Measurements from ENCODE around the gene DVL3.
A peak's percentile ranks its signal among the peaks of the same experiment; 100 is the strongest.
"Not testable (repeated sequence)": the region's sequence is repeated elsewhere in the genome, so short reads cannot be mapped to it uniquely, and the experiment has no call there.

Gene DVL3

DNA sequence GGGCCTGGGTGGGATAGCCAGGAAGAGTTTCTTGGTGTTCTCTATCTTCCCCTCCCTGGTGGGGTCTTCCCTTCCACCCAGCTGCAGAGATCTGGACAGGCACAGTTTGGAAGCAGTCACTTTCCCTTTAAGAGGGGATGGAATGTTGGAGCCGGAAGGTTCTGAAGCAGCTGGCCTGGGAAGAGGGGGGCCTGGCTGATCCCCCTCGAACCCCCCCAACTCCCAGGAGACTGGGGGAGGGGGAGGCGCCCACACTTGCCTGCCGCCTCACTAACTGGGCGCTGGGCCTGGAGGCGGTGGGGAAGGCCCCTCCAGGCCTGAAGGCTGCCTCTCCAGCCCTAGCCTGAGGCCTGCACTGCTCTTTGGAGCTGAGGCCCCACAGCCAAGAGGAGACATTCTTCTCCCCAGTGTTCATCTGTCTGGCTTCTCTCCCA, 1.4 kb downstream of the DVL3 start:
- DNase-seq, result no peak

DNA sequence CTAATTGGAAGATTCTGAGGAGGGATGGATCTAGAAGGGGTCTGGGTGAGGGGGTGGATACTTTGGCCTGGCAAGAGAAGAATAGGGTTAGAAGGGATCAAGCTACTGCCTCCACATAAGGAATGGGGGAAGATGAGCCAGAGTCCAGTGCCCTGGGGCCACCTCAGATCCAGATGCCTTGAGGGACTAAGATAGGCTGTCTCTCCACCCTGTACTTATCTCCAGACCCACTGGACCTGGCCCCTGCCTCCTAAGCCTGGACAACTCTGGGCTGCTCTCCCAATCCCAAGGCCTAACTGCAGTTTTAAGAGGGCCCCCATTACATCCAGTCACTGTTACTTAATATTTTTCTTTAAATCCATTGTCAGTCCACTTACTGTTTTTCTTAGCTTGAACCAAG, 2.0 kb downstream of the DVL3 start:
- no peak for DNase-seq

DNA sequence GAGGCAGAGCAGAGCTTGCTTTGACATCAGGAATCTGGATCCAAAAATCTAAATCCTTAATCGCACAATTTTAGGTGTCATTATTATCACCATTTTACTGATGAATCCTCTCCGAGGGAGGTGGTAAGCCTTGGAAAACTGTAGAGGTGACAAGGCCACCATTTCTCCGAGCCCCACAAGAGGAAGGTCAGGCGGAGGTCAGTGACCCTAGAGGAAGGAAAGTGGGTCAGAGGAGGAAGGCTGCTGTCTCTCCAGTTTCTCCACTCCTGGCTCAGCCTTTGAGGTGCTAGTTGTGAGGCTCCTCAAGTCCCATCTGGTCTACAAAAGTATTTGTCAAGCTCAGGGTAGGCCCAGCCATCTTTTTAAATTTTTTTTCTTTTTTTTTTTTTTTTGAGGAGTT, 3.2 kb downstream of the DVL3 start:
- DNase-seq, result no peak

DNA sequence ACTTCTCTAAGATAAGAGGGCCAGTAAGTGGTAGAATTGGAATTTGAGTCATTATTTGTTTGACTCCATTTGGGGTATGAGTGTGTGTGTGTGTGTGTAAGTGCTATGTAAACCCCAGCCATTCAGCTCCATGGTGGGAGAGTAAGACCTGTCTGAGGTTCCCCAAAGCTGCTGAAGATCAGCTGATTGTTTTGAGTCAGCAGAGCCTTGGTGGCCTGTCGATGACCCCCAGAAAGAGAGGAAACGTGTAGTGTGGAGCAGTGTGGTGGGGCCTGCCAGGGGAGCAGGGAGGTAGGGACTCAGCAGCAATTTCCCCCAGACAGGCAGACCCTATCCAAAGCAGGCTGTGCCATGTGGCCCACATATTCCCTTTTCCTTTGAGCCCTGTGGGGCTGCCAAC, 5.3 kb downstream of the DVL3 start:
- no peak for DNase-seq

DNA sequence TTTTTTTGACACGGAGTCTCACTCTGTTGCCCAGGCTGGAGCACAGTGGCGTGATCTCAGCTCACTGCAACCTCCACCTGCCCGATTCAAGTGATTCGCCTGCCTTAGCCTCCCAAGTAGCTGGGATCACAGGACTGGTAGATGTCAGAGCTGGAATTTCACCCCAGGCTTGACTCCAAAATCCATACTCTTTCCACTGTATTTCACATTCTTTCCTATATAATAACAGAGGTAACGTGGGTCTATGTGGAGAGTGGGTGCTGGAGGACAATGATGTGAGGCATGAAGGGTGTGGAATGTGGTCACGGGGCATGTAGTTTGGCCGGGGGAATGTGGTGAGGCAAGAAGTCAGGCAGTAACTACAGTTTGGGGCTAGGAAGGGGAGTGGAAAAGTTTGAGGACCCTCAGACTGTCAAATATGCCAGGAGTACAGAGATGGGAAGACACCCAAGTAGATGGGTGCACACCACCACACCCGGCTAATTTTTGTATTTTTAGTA, 7.4 kb downstream of the DVL3 start:
- DNase-seq, result not testable (repeated sequence)

DNA sequence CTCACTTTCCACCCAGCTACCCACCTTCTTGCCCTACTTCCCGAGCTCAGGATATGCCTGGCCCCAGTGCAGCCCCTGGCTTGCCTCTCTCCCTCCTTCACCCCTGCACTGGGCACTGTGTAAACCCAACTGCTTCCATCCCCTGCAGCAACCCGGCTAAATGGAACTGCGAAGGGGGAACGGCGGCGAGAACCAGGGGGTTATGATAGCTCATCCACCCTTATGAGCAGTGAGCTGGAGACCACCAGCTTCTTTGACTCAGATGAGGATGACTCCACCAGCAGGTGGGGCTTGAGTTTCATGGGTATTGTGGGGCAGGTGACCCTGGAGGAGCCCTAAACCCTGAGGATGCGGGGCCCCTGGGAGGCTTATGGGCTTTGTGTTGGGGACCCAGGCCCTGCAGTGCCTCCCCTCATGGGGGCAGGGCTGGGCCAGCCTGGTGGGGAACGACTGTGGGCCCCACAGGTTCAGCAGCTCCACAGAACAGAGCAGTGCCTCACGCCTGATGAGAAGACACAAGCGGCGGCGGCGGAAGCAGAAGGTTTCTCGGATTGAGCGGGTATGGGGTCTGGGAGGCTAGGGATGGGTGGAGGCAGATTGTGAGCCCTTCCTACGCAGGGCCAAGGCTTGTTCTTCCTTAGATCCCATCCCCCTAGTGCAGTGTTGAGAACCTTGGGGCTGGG, 9.6 kb downstream of the DVL3 start:
- DNase-seq, result no peak

DNA sequence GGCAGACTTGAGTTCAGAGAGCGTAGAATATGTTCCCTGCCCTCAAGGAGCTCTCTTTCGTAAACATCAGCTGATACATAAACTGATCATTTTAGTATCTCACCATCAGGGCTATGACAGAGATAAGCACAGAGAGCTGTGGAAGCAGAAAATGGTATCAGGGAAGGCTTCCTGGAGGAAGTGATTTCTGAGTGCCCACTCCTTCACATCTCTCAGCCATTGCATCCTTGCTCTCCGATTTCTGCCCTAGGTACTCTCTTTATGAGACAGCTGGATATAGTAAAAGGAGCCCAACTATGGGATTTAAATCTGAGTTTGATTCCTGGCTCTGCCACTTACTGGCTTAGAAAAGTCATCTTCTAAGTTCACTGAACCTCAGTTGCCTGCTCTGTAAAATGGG, 10.4 kb downstream of the DVL3 start:
- no peak for DNase-seq

DNA sequence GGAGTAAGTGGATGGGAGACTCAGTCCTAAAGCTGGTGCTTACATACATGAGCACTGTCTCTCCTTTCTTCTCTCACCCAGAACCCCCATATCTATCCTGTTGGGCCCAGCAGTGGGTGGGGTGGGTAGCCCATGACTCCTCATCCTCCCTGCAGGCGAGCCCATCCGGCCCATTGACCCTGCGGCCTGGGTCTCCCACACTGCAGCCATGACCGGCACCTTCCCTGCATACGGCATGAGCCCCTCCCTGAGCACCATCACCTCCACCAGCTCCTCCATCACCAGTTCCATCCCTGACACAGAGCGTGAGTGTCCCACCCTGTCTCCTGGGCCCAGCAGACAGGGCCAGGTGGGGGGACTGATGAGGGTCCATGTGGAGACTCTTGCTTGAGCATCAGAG, 11.5 kb downstream of the DVL3 start:
- DNase-seq, result no peak

DNA sequence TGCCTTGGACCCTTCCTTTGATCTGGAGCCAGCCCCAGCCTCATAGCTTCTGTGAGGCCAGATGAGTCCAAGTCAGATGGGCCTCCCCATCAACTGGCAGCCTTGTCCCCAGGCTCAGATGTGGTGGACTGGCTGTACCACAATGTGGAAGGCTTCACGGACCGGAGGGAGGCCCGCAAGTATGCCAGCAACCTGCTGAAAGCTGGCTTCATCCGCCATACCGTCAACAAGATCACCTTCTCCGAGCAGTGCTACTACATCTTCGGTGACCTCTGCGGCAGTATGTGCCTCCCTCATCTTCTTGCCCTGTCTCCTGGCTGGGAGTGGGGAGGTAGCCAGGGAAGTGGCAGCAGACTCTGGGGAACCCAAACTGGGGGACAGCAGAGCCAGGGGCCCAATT, 12.6 kb downstream of the DVL3 start:
- no peak for DNase-seq

DNA sequence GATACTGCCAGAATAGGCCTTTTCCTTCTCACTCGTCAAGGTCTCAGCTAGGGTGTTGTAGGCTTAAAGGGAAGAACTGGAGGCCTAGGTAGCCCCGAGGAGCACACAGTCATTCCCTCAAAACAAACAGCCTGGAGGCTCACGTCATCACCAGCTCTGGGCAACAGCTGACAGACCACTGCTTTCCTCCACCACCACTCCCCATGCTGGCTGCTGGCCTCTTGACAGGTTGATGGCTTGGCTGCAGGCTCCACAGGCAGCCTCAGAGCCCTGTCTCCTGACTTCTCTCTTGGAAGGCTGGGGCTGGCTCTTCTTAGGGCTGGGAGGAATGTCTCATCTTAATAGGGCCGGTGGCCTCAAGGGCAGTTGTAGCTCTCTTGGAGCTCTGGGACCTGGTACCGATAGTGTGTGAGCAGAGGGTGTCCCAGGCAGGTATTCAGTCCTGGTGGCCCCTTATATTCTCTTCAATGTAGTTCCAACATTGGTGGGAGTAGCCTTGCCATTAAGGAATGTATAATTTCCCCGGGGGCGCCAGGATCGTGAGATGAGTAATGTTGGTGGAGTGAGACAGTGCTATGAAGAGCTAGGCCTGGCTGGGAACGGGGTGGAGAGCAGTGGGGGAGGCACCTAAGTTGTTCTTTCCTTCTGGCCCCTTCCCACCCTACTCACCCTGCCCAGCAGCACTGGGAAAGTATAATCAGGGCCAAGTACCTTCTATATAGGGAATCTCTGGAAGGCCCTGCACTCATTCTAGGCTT, 13.4 kb downstream of the DVL3 start:
- no peak for DNase-seq

DNA sequence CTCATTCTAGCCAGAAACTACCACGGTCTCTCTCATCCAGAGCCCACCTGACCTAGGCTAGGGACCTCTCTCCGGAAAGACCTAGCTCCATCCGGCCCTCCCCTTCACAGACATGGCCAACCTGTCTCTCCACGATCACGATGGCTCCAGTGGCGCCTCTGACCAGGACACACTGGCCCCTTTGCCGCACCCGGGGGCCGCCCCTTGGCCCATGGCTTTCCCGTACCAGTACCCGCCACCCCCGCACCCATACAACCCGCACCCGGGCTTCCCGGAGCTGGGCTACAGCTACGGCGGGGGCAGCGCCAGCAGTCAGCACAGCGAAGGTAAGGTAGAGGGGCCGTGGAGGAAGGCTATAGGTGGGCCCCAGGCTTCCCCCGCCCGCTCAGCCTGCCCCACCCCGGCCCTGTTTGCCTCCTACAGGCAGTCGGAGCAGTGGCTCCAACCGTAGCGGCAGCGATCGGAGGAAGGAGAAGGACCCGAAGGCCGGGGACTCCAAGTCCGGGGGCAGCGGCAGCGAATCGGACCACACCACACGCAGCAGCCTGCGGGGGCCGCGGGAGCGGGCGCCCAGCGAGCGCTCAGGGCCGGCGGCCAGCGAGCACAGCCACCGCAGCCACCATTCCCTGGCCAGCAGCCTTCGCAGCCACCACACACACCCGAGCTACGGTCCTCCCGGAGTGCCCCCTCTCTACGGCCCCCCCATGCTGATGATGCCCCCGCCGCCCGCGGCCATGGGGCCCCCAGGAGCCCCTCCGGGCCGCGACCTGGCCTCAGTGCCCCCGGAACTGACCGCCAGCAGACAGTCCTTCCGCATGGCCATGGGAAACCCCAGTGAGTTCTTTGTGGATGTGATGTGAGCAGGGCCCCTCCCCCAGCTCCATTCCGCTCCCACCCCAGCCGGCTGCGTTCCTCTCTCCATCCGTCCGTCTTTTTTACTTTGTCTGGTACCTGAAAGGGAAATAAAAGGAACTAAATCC, 15.0 kb downstream of the DVL3 start:
- DNase-seq, result no peak

DNA sequence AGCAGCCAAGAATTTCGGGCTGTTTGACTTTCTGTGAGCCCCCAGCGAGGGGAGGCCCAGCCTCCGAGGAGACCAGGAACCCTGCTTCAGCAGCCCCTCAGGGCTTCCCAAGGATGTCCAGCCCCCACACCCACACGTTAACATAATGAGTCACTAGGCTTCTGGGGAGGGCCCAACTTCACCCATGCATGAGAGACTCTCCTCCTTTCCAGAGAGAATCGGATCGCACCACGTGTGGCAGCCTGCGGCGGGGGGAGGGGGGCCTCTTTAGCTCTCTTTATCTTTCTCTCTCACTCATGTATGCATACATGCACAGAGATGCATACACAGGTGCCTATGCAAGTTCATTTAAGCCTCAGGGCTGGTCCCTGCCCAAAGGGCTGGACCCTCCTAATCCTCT, 16.4 kb downstream of the DVL3 start:
- no peak for DNase-seq

DNA sequence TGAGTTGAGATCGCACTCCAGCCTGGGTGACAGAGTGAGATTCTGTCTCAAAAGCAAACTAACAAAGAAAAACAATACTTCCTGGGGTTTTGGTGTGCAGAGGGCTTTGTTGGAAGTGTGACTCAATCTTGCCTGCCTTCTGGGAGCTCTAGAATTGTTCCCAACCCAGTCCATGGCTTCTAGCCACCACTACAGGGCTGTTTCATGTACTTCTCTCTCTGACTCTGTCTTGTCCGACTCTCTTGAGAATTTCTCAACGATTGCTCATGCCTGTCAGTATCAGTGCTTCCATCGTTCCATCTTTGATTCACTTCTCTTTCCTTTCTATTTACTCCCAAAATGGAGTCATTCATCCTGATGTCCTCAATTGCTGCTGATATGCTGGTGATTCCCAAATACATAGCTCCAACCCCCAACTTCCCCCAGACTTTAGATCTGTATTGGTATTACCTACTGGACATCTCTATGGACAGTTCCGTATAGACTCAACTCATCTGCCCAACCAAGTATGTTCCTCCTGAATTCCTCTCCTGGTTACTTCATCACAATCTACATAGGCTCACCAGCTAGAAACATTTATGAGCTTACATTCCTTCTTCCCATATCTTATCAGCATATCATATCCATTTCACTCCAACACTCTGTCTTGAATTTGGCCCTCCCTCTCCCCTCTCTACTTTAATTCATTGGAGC, 17.6 kb downstream of the DVL3 start:
- DNase-seq, result no peak

DNA sequence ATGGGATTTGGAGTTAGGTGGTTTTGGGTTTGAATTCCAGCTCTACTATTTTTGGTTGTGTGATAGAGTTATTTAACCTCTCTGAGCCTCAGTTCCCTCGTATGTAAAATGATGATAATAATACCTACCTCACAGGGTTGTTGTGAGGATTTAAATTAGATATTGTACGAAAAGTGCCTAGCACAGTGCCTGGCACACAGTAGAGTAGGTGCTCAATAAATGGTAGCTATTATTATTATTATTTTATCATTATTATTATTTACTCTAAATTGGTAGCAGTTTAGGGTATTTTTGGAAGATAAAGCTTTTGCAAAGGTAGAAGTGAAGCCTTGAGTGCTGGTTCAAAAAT, 18.2 kb downstream of the DVL3 start:
- no peak for DNase-seq

DNA sequence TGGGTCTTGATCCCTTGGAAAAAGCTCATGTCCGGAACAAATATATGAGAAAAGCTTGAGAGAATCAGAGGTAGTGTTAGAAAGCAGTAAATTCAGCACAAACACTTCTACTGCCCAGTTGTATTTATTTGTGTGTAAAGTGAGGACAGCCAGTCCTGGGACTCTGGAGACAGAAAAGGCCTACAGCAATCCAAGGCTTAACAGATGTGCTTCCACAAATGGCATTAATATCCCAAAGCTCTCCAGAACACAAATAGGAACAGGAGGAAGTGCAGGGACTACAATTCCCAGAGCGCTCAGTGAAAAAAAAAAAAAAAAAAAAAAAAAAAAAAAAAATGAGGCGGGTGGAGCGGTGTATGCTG, 19.1 kb downstream of the DVL3 start:
- no peak for DNase-seq

DNA sequence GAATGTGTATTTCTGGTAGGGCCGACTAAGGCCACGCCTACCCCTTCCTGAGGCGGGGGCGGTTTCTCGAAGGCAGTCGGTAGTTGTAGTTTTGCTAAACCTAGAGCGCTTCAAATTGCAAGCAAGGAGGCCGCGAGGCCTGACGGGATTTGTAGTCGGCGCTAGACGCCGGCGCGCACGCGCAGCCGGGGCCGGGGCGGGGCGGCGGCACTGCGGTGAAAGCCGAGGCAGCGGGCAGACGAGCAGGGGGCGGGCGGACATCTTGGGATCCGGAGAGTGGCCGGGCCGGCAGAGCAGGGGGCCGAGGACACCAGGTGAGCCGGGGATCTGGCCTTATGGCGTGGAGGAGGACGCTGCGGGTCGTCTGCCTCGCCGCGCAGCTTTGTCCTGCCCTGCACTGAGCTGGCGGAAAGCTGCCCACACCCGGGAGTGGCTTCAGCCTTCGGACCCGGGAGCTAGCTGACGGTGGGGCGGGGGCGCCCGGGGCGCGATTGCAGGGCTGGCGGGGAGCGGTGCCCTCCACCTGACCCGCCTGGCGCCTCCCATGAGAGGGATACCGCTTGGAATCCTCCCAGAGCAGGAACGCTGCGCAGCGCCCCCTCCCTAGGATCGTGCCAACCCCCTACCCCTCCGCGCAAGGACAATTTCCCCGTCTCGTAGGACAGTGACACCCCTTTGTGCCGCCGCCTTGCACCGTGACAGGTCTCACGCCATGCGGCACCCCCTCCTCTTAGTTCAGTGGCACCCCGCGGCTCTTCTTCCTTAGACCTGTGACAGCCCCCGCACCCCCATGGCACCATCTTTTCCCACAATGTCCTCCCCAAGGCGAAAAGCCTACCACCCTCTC, 19.7 kb downstream of the DVL3 start, which contains the start of gene AP2M1:
TSS of gene AP2M1 (plus strand) at position 210 of the 847 bp plus-strand sequence. CDS start 2,139 bp downstream, outside the sequence.
- peak; percentile 81 to 95 for DNase-seq

DNA sequence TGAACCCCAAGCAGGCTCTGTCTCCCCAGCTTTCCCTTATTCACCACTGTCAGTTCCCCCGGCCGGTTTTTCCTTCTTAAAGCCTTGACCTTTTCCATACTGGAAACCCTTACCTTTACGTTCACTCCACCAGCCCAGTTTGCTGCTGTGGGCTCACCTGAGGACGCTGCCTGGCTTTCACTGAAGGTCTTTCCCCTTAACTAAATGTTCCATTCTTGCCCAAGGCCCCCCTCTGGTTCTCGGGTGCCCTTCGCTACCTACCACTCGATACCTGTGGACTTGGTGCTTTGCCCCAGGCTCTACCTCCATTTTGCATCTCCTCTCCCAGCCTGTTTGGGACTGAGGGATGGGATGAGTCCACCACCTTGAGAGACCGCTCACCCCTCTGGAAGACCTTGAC, 20.3 kb downstream of the DVL3 start:
- no peak for DNase-seq

DNA sequence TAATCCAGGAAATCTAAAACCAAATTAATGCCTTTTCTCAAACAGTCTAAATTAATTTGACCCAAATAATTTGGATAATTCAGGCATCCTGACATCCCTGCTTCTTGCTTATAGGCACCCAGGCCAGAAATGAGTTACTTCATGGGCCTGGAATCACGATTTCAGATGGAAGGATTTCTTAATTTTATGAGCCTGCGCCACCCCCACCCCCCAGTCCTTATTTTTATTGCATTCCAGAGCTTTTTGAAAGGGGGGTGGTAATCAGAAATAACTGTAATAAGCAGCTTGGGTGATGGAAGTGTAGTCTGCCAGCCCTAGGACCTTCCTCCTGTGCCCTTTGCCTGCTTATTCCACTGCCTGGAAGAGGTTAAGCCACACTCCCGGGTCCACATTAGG, 20.8 kb downstream of the DVL3 start:
- no peak for DNase-seq

DNA sequence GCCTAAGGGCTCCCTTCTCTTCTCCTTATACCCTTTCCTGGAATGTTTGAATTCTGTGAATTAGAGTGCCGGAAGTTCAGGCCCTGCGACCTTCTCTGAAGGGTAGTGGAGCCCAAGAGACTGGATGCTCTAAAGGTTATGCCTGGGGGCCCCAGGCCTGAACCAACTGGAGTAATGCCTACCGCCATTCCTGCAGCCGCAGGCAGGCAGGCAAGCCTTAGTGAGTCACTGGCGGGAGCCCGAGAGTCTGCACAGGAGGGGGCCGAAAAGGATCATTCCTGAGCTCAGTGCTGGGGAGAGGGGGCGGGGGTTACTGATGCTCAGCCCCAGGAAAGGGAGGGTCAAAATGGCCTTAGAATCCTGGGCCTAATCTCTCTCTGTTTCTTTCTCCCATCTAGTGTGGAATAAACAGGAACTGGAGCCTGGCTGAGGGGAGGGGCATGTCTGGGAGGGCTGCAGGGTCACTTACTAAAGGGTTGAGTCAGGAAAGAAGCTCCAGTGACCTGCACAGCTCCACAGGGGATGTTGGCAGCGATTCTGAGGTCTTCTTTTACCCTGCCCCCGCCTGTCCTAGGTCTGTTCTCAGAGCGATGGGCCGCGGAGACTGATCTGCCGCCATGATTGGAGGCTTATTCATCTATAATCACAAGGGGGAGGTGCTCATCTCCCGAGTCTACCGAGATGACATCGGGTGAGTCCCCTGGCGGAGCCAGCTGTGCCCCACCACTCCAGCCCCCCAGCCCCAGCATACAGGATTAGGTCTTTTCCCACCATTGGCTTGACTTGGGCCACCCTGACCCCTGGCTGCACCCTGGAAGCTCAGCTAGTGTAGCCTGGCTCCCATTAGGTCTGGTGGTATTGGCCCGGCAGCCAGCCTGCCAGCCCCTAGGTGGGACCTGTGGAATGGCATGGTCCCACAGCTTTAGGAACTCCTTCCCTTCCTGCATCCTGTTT, 21.5 kb downstream of the DVL3 start:
- DNase-seq, result peak; percentile 10 to 37

DNA sequence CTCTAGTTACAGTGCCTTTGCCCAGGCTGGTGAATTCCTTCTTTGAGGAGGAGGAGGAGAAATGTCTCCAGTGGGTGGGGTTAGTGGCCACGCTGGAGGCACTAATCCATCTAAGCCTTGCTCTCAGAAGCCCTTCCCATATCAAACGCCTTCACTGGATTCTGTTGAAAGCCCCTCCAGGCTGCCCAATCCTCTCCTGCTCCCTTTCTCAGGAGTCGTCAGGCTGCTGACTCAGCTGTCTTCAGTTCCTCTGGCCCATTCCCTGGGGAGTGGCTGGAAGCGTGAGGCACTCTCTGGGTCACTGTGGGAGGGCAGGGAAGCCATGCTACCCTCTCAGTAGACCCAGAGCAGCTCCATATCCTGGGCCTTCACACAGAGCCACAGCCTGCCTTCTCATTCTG, 22.2 kb downstream of the DVL3 start:
- DNase-seq, result no peak
